ENCODE measurements around the gene ZNF486.
"Not testable (repeated sequence)": the region's sequence is repeated elsewhere in the genome, so short reads cannot be mapped to it uniquely, and the experiment has no call there.

ZNF486 gene

DNA sequence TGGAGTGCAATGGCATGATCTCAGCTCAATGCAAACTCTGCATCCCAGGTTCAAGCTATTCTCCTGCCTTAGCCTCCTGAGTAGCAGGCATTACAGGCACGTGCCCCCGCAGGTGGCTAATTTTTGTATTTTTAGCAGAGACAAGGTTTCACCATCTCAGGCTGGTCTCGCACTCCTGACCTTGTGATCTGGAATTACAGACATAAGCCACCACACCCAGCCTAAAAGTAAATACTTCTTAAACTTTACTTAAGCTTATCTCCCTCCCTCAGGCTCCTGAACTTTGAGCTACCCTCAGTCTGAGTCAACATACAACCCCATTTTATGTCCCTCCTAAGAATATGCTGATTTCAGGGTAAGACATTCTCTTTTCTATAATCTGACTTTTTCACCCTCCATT lies 66.1 kb downstream of the ZNF486 start:
- DNase-seq (ENCODE audit: low read depth): no peak

DNA sequence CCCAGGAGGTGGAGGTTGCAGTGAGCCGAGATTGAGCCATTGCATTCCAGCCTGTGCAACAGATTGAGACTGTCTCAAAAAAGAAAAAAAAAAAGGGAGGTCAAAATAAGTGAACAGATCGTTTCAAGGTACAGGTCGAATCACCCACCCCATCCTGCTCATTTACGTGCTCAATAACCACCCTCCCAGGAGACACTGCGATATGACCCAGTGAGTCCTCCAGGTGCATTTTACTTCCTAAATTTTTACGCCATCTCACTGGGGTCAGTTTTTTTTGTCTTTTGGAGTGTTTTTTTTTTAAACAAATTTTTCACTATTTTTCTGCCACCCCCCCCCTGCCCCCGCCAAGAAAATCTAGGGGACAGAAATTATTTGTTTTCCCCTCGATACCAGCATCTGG lies 68.1 kb downstream of the ZNF486 start:
- DNase-seq (ENCODE audit: low read depth): no peak

GRCh38 chr19:20237773-20238623 lies 71.0 kb downstream of the ZNF486 start:
- peak; percentile 77 for DNase-seq (ENCODE audit: low read depth)

- DNase-seq (ENCODE audit: low read depth): no peak
These were observed 76.6 kb downstream of the ZNF486 start for GRCh38 chr19:20243629-20244028.

DNA sequence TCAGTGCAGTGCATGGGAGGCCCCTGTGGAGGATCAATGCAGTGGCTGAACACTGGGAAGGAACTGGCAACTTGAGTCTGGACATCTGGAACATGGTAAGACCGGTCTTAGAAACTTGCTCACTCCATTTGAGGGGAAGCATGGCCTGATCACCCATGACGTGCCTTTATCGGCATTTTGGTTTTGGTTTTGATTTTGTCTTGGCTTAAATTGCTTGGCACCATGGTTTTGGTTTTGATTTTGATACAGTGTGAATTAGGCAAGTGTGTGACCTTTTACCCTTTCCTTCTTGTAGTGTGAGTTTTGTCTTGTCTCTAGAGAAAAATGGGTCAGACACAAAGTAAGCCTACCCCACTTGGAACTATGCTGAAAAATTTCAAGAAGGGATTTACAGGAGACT lies 77.3 kb downstream of the ZNF486 start:
- DNase-seq (ENCODE audit: low read depth): no peak

DNA sequence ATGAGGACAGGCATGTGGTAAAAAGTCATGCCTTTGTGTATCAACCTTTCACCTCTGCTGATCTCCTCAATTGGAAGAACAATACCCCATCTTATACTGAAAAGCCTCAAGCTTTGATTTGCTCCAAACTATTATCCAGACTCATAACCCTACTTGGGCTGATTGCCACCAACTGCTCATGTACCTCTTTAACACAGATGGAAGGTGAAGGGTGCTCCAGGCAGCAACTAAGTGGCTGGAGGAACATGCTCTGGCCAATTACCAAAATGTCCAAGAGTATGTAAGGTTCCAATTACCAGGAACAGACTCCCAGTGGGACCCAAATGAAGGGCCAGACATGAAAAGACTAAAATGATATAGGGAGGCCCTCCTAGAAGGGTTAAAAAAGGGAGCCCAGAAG lies 78.3 kb downstream of the ZNF486 start:
- no peak for DNase-seq (ENCODE audit: low read depth)

DNA sequence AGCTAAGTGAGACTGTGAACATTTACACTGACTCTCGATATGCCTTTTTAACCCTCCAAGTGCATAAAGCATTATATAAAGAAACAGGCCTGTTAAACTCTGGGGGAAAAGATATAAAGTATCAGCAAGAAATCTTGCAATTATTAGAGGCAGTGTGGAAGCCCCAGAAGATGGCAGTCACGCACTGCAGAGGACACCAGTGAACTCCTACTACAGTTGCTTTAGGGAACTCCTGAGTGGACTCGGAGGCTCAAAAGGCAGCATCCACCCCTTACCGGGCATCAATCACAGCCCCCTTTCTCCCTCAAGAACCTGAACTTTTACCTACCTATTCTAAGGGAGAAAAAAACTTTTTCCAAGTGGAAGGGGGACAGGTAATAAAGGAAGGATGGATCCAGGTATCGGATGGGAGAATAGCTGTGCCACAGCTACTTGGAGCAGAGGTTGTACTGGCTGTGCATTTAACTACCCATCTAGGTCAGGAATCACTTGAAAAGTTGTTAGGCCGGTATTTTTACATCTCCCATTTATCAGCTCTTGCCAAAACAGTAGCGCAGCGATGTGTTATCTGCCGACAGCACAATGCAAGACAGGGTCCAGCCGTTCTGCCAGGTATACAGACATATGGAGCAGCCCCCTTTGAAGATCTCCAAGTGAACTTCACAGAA lies 80.1 kb downstream of the ZNF486 start:
- DNase-seq (ENCODE audit: low read depth): no peak

- DNase-seq (ENCODE audit: low read depth): not testable (repeated sequence)
These were observed 81.2 kb downstream of the ZNF486 start for GRCh38 chr19:20248258-20248657.
